Chondrocyte (in vitro differentiated cells): Measurements from ENCODE around the gene OR2AE1. TPM values are rescaled to one million over a fixed set of nuclear protein-coding genes. Genes with fewer than 3 reads are reported as not detected.

Experiments
- DNase-seq: peaks from one replicate; pipeline ENCODE4 v3.0.0; 2021; ENCODE audit warnings: mixed read lengths, low spot score
- H3K27ac Mint-ChIP-seq: one replicate; pipeline ENCODE4 v1.8.0; 2021; ENCODE audit warnings: mild to moderate bottlenecking, moderate library complexity, mixed read lengths; ENCODE audit not compliant: unreplicated experiment
- H3K27me3 Mint-ChIP-seq: 2 replicates; pipeline ENCODE4 v1.8.0; 2021; ENCODE audit warnings: low read depth, mixed read lengths
- H3K36me3 Mint-ChIP-seq: 2 replicates; pipeline ENCODE4 v1.8.0; 2021; ENCODE audit warnings: low read depth, mixed read lengths
- H3K4me1 Mint-ChIP-seq: 2 replicates; pipeline ENCODE4 v1.8.0; 2021; ENCODE audit warnings: low read depth, mild to moderate bottlenecking, mixed read lengths
- H3K4me3 Mint-ChIP-seq: one replicate; pipeline ENCODE4 v1.8.0; 2021; ENCODE audit warnings: mild to moderate bottlenecking, moderate library complexity, mixed read lengths; ENCODE audit not compliant: unreplicated experiment
- H3K9me3 Mint-ChIP-seq: 2 replicates; pipeline ENCODE4 v1.8.0; 2021; ENCODE audit warnings: low read depth, mixed read lengths
- total RNA-seq: library from RNA; stranded (reverse); gene quantifications from 3 replicates; pipeline ENCODE4 v1.2.1, GENCODE V29; 2021
- TF ChIP-seq, protein P1 (sequence below): fragments of 200-600 bp; sonication (generic); IDR thresholded peaks from 2 replicates; pipeline ENCODE4 v1.5.0; 2021; ENCODE audit warnings: antibody characterized with exemption, mild to moderate bottlenecking, moderate library complexity

The OR2AE1 gene
- total RNA-seq, 1 donor from 2014 or later, result not detected

GRCh38 chr7:99842926-99843325 is 33.9 kb downstream of the OR2AE1 start:
- DNase-seq, result no peak
- Mint-ChIP-seq H3K27ac (no peak overlapping the region), H3K36me3 (no peaks in the 10 kb centered on the region), H3K4me3 (no peak overlapping the region), H3K4me1 (no peaks in the 10 kb centered on the region), H3K27me3 (peaks cover 45% of the 10 kb centered on the region), H3K9me3 (no peaks in the 10 kb centered on the region)
- TF ChIP-seq, protein P1, sequence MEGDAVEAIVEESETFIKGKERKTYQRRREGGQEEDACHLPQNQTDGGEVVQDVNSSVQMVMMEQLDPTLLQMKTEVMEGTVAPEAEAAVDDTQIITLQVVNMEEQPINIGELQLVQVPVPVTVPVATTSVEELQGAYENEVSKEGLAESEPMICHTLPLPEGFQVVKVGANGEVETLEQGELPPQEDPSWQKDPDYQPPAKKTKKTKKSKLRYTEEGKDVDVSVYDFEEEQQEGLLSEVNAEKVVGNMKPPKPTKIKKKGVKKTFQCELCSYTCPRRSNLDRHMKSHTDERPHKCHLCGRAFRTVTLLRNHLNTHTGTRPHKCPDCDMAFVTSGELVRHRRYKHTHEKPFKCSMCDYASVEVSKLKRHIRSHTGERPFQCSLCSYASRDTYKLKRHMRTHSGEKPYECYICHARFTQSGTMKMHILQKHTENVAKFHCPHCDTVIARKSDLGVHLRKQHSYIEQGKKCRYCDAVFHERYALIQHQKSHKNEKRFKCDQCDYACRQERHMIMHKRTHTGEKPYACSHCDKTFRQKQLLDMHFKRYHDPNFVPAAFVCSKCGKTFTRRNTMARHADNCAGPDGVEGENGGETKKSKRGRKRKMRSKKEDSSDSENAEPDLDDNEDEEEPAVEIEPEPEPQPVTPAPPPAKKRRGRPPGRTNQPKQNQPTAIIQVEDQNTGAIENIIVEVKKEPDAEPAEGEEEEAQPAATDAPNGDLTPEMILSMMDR, result no peak

GRCh38 chr7:99840136-99840869 is 36.5 kb downstream of the OR2AE1 start:
- Mint-ChIP-seq H3K9me3 (no peaks in the 10 kb centered on the region), H3K4me1 (no peaks in the 10 kb centered on the region), H3K36me3 (no peaks in the 10 kb centered on the region), H3K4me3 (no peak overlapping the region), H3K27ac (no peak overlapping the region), H3K27me3 (peaks cover 39% of the 10 kb centered on the region)
- TF ChIP-seq, protein P1, result no peak
- no peak for DNase-seq

- H3K27ac Mint-ChIP-seq, result no peak overlapping the region
Observed at GRCh38 chr7:99839287-99840021, 37.4 kb downstream of the OR2AE1 start.

GRCh38 chr7:99837649-99838361 is 39.0 kb downstream of the OR2AE1 start:
- Mint-ChIP-seq H3K27me3 (peaks cover 40% of the 10 kb centered on the region), H3K36me3 (no peaks in the 10 kb centered on the region), H3K9me3 (no peaks in the 10 kb centered on the region), H3K27ac (no peak overlapping the region), H3K4me1 (no peaks in the 10 kb centered on the region), H3K4me3 (no peak overlapping the region)
- TF ChIP-seq, protein P1, result peak; percentile 54
- no peak for DNase-seq

More at GRCh38 chr7:99839287-99840021, 37.4 kb downstream of the OR2AE1 start:
- H3K4me3 Mint-ChIP-seq, result no peak overlapping the region
- H3K9me3 Mint-ChIP-seq, result no peaks in the 10 kb centered on the region
- DNase-seq, result no peak
- no peaks in the 10 kb centered on the region for H3K4me1 Mint-ChIP-seq
- H3K36me3 Mint-ChIP-seq, result no peaks in the 10 kb centered on the region
- TF ChIP-seq, protein P1, result no peak
- peaks cover 42% of the 10 kb centered on the region for H3K27me3 Mint-ChIP-seq

DNA sequence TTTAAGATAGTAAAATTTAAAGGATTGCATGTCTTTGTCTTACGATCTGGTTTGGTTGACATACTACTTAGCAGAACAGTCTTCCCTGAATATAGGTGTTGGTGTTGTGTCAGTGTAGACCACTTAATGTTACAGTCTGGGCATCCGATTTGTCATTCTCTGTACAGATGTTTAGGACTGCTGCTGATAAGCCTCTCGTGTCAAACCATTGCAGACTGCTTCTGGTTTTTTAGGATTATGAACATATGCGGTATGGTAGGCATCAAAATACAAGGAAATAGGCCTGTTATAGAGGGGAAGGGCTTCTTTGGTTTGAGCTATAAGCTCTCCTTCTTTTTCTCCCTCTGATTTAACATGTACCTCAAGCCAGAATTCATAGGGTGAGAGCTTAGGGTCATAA is 41.6 kb downstream of the OR2AE1 start:
- Mint-ChIP-seq H3K9me3 (no peaks in the 10 kb centered on the region), H3K36me3 (no peaks in the 10 kb centered on the region), H3K4me1 (no peaks in the 10 kb centered on the region), H3K27ac (no peak overlapping the region), H3K27me3 (peaks cover 29% of the 10 kb centered on the region), H3K4me3 (no peak overlapping the region)
- DNase-seq, result no peak
- TF ChIP-seq, protein P1, result no peak
